Effector memory CD4-positive, alpha-beta T cell (primary cell): Measurements from ENCODE around the gene FCRL6.

Experiments
- DNase-seq, 3 donors: peaks; one replicate each; pipeline ENCODE4 v3.0.0-alpha.2; 2020
- H3K27ac ChIP-seq: 2 replicates; pipeline ENCODE4 v1.7.0; 2013; ENCODE audit warnings: mild to moderate bottlenecking, low read length, moderate library complexity; ENCODE audit not compliant: insufficient read depth, poor library complexity, severe bottlenecking
- H3K27me3 ChIP-seq: replicated peaks from 2 replicates; pipeline ENCODE4 v1.7.0; 2013; ENCODE audit warnings: mild to moderate bottlenecking, low read length; ENCODE audit not compliant: insufficient read depth, control insufficient read depth, poor library complexity, severe bottlenecking
- H3K36me3 ChIP-seq: 2 replicates; pipeline ENCODE4 v1.7.0; 2013; ENCODE audit warnings: mild to moderate bottlenecking, low read length, moderate library complexity; ENCODE audit not compliant: control insufficient read depth, insufficient read depth
- H3K4me1 ChIP-seq: 2 replicates; pipeline ENCODE4 v1.7.0; 2013; ENCODE audit warnings: low read length, mild to moderate bottlenecking; ENCODE audit not compliant: control insufficient read depth, insufficient read depth, poor library complexity, severe bottlenecking
- H3K4me3 ChIP-seq: 2 replicates; pipeline ENCODE4 v1.7.0; 2013; ENCODE audit warnings: low read length, low read depth, mild to moderate bottlenecking; ENCODE audit not compliant: insufficient read depth, poor library complexity, severe bottlenecking
- H3K9me3 ChIP-seq: 2 replicates; pipeline ENCODE4 v1.7.0; 2013; ENCODE audit warnings: mild to moderate bottlenecking, low read length, moderate library complexity; ENCODE audit not compliant: control insufficient read depth

Gene FCRL6

DNA sequence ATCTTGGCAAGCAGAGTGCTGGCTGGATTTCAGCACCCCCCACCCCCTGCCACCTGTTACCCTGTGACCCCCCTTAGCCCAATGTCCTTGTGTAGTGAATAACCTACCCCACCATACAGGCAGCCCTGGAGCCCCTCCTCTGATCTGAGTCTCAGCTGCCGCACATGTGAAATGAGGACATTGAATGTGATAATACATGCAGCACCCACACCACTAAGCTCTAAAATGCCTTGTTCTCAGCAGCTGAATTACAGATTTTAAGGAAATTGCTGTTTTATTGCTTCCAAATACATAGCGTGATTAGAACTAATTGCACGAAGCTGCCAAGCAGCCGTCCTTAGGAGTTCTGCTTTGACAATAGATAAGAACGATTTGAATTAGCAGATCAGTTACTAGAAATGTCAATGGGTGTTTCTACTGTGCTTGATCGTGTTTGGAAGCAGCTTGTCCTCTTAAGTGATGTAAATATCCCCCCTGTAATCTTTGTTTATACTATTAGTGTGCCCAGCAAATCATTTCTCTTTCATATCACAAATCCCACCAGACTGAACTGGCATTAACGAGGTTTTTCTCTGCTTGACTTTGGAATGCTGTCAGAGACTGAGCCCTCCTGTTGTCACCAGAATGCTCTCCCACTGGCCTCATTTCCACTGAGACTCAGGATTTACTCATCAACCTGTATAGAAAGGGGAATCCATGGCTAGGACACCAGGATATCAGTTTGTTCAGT, 29.4 kb downstream of the FCRL6 start:
- no peaks in the 10 kb centered on the region for H3K36me3 ChIP-seq
- H3K4me3 ChIP-seq: no peak overlapping the region
- DNase-seq: no peak
- H3K27me3 ChIP-seq: no peaks in the 10 kb centered on the region
- H3K9me3 ChIP-seq: no peaks in the 10 kb centered on the region
- peaks cover 3% of the 10 kb centered on the region for H3K4me1 ChIP-seq
- H3K27ac ChIP-seq: no peak overlapping the region

- H3K36me3 ChIP-seq: no peaks in the 10 kb centered on the region
- no peak for DNase-seq
- H3K27ac ChIP-seq: no peak overlapping the region
- H3K4me3 ChIP-seq: no peak overlapping the region
- no peaks in the 10 kb centered on the region for H3K9me3 ChIP-seq
- H3K4me1 ChIP-seq: no peaks in the 10 kb centered on the region
- H3K27me3 ChIP-seq: no peaks in the 10 kb centered on the region
Observed at GRCh38 chr1:159832309-159832708, 30.1 kb downstream of the FCRL6 start.

GRCh38 chr1:159835356-159835755, 33.2 kb downstream of the FCRL6 start:
- no peak overlapping the region for H3K27ac ChIP-seq
- H3K4me1 ChIP-seq: no peaks in the 10 kb centered on the region
- H3K9me3 ChIP-seq: no peaks in the 10 kb centered on the region
- DNase-seq: no peak
- no peaks in the 10 kb centered on the region for H3K27me3 ChIP-seq
- no peak overlapping the region for H3K4me3 ChIP-seq
- no peaks in the 10 kb centered on the region for H3K36me3 ChIP-seq

DNA sequence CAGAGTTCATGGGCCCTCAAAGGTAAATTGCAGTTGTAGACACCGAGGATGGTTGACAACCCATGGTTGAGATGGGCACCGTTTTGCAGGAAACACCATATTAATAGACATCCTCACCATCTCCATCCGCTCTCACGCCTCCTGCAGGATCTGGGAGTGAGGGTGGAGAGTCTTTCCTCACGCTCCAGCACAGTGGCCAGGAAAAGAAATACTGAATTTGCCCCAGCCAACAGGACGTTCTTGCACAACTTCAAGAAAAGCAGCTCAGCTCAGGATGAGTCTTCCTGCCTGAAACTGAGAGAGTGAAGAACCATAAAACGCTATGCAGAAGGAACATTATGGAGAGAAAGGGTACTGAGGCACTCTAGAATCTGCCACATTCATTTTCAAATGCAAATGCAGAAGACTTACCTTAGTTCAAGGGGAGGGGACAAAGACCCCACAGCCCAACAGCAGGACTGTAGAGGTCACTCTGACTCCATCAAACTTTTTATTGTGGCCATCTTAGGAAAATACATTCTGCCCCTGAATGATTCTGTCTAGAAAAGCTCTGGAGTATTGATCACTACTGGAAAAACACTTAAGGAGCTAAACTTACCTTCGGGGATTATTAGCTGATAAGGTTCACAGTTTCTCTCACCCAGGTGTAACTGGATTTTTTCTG, 33.8 kb downstream of the FCRL6 start:
- Histone ChIP-seq H3K27me3 (no peaks in the 10 kb centered on the region), H3K4me3 (no peak overlapping the region), H3K27ac (no peak overlapping the region), H3K9me3 (no peaks in the 10 kb centered on the region), H3K36me3 (no peaks in the 10 kb centered on the region), H3K4me1 (no peaks in the 10 kb centered on the region)
- DNase-seq: no peak

- no peak overlapping the region for H3K4me3 ChIP-seq
- H3K4me1 ChIP-seq: no peaks in the 10 kb centered on the region
- H3K27me3 ChIP-seq: no peaks in the 10 kb centered on the region
- no peaks in the 10 kb centered on the region for H3K36me3 ChIP-seq
- no peak for DNase-seq
- H3K27ac ChIP-seq: no peak overlapping the region
- no peaks in the 10 kb centered on the region for H3K9me3 ChIP-seq
Observed at GRCh38 chr1:159838715-159839114, 36.6 kb downstream of the FCRL6 start.

DNA sequence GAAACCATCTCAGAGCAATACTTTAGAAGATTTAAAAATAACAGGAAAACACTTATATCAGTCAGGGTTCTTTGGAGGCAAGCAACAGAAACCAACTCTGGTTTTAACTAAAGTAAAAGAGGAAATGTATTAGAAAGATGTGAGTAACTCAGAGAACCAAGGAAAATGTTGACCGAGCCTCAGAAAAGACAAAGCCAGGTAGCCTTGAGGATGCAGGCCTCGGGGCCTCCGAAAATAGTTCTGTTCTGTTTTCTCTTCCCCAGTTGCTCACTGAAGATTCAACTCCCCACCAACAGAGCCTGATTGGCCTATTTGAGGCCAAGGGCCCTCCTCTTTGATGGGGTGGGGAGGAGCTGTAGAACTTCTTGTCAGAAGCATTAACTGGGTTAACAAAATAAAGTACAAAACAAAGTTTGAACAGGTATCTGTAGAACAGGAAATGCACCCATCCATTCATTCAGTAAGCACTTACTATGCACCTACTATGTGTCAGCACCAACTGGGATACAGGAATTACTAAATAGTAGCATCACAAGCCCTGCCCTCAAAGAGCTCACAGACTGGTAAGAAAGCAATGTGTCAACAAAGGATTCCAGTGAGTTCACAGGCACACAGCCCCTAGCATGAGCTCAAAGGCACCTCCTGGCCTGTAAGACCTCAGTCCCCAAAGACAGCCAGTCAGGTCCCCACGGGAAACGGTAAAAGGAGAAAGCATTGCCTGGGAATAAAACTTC, 37.1 kb downstream of the FCRL6 start:
- Histone ChIP-seq H3K27me3 (no peaks in the 10 kb centered on the region), H3K9me3 (no peaks in the 10 kb centered on the region), H3K36me3 (no peaks in the 10 kb centered on the region), H3K4me3 (no peak overlapping the region), H3K4me1 (no peaks in the 10 kb centered on the region), H3K27ac (no peak overlapping the region)
- no peak for DNase-seq

DNA sequence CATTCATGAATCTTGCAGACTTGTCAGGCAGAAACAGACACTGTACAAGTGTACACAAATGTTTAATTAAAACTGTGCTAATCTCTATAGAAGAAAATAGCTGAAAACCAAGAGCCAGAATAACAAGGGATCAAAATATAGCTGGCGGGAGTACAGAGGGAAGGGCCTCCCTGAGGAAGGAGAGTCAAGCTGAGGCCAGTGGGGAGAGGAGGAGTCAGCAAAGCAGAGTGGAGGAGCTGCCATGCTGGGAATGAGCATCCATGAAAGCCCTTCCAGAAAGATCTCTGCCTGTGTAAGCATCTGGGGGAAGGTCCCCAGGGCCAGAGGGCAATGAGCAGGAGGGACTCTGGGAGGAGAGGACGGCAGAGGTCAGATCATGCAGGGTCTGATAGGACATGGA, 39.6 kb downstream of the FCRL6 start:
- no peak for DNase-seq
- Histone ChIP-seq H3K27ac (no peak overlapping the region), H3K9me3 (no peaks in the 10 kb centered on the region), H3K4me1 (no peaks in the 10 kb centered on the region), H3K4me3 (no peak overlapping the region), H3K36me3 (no peaks in the 10 kb centered on the region), H3K27me3 (no peaks in the 10 kb centered on the region)

- Histone ChIP-seq H3K9me3 (no peaks in the 10 kb centered on the region), H3K27me3 (no peaks in the 10 kb centered on the region), H3K4me1 (no peaks in the 10 kb centered on the region), H3K36me3 (no peaks in the 10 kb centered on the region), H3K4me3 (no peak overlapping the region), H3K27ac (no peak overlapping the region)
- DNase-seq: no peak
Observed at GRCh38 chr1:159843459-159843858, 41.3 kb downstream of the FCRL6 start.

- Histone ChIP-seq H3K4me1 (no peaks in the 10 kb centered on the region), H3K27ac (no peak overlapping the region), H3K27me3 (no peaks in the 10 kb centered on the region), H3K36me3 (no peaks in the 10 kb centered on the region), H3K4me3 (no peak overlapping the region), H3K9me3 (no peaks in the 10 kb centered on the region)
- DNase-seq: no peak
Observed at GRCh38 chr1:159845751-159846629, 43.8 kb downstream of the FCRL6 start.
